T-helper 2 cell treated with Interferon-gamma antibody and Interleukin-4, amounts not matched to agents 100 ng/mL and 5 ng/mL, for 36 hours (primary cell): Measurements from ENCODE around the gene LTBP1. TPM values are rescaled to one million over a fixed set of nuclear protein-coding genes. Genes with fewer than 3 reads are reported as not detected.

Experiments used
- intact Hi-C: fragments of 100-400 bp; cut with micrococcal nuclease; formaldehyde crosslinking; loops from one replicate; pipeline ENCODE4 v1.15.1; 2023
- total RNA-seq: library from RNA; stranded (reverse); gene quantifications from 2 replicates; pipeline ENCODE4 v1.2.3, GENCODE V29; 2022

Gene LTBP1
- total RNA-seq, 1 donor from 2014 or later: 0.30 TPM

DNA sequence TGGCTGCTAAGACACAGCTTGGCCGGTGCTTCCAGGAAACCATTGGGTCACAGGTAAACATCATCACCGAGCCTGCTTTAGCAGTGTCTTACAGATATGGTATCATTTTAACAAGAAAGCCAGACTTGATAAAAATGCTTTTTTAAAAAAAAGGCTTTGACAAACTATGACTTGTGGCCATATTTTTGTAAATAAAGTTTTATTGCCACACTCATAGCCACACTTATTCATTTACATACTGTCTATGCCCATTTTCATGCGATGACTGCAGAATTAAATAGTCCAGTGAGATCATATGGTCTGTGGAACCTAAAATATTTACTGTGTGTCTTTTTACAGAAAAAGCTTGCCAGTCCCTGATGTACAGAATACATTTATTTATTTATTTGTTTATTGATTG, 242.0 kb downstream of the LTBP1 start:
- intact Hi-C loops: no loop called here

DNA sequence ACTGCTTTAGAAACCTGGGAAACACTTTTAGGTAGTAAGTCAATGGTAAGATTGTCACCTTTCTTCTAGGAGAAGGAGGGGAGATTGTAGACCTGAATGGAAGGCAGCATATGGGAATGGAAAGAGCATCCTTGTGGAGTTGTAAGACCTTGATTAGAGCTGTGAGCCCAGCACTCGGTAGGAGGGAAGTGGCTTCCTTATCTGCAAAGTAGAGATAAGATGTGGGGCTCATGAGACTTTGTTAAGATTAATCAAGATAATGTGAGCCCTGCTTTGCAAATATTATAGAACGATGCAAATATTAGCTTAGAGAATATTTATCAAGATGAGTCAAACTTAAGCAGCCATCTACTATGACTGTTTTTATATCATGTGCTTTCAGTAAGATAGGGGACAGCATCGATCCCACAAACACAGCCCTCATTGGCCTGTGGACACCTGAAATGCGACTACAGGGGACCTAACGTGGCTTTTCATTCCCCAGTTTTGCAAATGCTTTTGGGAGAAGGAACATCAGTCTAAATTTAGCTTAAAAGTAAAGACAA, 243.7 kb downstream of the LTBP1 start:
- intact Hi-C loops: no loop called here

DNA sequence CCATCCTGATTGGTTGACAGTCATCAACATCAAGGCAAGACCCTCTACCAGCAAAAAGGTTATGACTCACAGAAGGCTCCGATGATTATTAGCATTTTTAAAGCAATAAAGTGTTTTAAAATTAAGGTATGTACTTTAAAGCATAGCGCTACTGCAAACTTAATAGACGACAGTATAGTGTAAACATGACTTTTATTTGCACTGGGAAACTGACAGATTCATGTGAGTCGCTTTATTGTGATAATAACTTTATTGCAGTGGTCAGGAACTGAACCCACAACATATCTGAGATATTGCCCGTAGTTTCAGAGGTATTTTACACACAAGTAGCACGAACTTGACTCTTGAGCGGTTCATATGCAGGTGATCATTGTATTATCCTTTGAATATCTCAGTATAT, 249.1 kb downstream of the LTBP1 start:
- intact Hi-C loops: no loop called here

DNA sequence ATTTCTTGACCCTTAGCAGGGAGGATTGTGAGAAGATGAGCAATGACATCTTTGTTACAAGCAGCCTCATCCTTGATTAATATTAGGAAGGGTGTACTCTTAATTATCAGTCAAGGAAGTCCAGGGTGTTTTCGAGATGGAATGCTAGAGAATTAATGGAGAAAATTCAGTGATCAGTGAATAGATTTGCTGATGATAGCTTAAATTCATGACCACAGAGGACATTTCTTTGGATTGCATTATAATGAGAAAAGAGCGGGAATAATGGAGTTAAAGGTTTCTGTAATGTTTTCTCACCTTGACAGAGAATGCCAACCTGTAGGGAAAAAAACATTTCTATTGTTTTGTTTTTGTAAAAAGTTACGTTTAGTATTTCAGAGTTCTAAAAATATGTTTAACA, 249.9 kb downstream of the LTBP1 start:
- intact Hi-C loops: no loop called here

DNA sequence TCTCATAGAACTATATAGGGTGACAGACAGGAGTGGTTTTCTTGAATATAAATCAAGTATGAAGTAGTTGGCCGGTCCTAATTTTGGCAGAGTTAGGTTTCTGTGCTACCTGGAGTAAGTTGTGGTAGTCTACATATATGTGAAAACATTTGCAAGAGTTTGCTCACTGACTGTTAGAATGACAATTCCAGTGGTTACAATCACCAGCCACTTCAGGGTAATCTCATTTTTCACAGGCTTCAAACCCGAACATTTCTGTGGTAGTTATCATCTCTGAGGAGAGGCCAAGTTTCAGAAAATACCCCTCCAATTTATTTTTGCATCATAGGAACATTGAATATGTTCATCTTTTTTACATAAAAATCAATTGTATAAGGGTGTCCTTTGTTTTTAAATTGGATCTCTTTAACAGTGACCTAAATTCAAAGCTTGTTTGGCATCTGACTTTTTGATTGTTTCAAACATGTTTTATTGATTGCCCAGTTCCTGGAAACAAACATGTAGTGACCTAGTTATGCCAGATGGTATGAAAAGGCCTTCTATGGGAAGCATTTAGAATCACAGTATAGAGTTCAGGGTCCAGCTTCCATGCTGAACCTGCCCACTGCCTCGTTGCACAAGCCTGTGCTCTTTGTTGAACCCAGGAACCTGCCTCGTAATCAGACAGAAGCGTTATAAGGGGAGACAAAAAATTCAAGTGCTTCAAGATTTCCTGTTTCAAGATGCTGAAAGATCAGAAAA, 250.6 kb downstream of the LTBP1 start:
- intact Hi-C loops: no loop called here

DNA sequence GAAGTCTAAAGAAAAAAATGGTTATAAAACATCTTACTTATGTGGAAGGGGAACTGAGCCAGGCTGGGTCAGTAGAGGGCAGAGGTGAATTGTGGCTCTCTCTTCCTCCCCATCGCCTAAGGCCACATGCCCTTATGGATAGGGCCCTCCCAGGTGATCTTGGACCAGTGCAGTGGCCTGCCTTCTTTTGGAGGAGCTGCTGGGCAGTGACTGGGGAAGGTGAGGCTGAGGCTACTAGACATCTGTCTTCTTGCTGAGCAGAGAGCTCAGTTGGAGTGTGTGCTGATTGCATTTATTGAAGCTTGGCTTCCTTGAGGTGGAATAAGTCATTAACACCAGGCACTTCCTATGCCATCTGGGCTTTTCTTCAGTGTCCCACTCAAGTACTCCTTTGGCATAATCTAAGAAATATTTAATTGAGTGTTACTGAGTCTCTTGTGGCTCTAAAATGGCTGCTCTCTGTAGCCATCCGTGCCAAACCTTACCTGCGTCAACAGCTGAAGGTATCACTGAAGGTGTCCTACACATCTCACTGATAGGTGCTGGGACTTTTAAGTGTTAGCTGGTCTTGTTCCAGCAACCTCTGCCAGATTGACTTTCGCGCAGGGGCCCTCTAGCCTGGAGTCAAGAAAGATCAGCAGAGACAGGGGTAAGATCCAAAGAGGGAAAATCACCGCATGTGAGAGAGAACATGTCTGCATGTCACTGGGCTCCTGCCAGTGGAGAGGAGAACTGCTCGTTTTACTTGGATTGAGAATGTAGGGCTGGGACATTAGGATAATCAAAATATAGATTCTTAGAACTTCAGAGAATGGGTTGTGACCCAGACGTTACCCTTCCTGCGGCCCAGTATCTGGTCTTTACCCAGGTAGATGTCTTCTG, 256.1 kb downstream of the LTBP1 start:
- intact Hi-C loops: no loop called here

DNA sequence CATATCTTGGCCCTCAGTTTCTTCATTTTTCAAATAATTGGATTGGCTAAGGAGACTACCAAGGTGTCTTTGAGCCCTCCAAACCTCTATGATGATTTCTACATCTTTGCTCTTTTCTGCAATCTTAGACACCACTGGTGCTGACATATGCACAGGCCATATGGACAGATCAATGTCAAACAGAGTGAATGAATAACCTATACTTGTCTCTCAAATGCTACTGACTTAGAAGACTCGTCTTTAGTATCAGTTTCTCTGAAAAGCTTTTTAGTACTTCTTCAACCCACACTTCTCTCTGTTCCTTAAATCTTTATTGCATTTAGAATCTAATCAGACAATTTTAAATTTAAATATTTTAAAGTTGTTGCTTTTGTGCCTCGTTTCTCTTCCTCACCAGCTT, 258.2 kb downstream of the LTBP1 start:
- intact Hi-C loops: no loop called here

DNA sequence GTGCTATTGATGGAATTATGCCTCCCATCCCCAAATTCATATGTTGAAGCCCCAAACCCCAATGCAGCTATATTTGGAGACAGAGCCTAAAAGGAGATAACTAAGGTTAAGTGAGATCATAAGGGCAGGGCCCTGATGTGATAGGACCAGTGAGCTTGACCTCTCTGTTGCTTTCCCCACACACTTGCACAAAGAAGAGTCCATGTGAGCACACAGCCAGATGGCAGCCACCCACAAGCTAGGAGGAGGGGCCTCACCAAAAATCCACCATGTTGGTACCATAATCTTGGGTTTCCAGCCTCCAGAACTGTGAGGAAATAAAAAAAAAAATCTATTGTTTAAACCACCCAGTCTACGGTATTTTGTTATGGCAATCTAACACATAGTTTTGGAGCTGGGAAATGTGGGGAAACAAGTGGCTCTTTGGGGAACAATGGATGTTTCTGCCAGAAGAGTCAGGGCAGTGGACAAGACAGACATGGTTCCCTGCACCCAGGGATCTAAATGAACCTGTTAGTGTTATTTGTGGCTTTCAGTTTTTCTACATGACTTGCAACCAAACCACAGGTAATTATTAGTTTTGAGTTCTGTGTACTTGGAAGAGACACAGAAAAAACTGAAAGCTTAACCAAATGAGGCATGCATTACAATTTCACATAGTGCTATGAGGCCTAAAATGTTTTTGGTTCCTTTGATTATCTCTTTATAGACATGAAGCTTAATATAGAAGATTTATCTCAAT, 259.1 kb downstream of the LTBP1 start:
- intact Hi-C loops: no loop called here

DNA sequence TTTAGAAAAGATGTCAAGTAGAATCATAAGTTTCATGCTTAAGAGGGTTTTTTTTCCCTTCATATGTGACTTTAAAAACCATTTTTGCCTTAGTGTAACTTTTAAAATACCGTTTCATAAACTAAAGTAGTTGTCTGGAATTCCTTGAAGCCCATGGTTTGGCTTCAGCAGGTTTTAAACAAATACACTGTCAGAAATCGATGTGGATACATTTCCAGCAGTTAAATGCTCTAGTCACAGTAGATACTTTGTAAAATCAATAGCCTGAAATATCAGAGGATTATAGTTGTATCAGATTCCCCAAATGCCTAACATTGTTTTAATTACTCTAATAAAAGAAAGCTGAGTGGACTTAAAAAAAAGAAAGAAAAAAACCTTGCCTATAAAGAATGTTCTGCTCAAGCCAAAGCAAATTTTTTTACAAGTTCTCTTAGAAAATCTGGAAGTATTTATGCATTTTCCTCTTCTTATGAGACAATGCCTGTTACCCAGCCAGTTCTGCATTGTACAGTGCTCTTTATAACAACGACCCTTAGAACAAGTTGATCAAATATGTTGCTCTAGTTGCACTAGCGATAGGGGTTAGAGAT, 260.5 kb downstream of the LTBP1 start:
- intact Hi-C loops: no loop called here

DNA sequence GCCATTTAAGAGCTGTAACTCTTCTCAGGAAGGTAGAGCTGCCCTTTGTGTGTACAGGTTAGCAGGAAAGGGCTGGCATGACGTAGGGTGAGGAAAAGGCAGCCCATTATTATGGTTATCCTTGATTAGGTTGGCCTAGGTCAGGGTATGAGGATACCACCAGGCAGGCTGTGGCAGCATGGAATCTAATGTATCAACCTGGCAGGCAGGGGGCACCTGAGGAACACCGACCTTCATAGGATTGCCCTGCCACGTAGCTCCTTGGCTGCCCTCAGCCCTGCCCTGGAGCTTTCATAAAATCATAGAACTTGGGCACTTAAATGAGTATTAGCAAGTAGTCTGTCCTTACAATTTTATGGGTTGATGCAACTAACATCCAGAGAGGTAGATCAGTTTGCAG, 261.6 kb downstream of the LTBP1 start:
- intact Hi-C loops: no loop called here

DNA sequence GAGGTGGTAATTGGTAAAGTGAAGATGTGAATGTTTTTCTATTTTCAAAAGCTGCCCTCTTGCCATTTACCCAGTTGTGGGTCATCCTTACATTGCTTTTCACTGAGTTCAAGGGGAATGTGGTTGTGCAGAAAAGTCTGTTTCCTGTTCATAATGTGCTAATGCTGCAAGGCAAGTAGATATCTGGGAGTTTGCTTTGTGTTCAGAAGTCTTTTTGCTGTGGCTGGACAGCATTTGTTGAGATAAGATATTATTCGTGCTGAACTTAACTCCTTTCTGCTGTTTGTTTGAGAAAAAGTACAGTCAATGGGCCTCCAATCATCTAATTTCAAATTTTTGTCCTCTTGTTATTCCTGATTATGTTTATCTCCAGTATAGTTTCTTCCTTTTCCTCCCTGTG, 263.2 kb downstream of the LTBP1 start:
- intact Hi-C loops: no loop called here

DNA sequence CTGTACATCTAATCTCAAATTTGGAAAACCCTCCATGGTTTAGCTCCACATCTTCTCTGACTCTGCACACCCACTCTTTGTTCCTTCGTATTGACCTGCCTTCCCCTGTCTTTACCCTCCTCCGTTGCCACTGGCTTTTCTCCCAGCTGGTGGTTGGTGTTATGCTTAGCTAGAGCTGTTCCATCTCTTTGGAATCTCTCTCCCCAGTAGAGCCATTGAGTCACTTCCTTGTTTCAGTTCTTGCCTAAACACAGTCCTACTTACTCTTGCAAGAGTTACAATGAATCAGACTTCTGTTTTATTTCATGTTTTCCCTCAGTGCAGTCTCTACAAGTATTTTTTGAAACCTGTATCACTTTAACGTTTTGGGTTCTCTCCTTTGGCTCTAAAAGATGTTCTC, 263.9 kb downstream of the LTBP1 start:
- intact Hi-C loops: no loop called here

DNA sequence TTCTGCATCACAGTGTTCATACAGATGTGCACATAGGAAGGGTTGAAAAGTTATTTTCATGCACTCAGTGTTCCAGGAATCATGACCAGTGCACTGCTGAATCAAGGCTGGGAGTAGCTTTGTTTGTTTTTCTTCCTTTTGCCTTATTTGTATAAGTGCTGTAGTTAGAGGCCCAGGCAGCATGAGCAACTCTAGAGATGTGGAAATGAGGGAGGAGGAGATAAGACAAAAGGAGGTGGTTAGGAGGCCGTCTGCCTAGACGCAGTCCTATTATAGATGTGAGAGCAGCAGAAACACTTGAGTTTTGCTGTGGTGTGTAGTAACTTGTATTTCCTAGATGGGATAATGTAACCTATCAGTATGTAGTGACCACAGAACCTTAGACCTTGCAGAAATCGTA, 265.4 kb downstream of the LTBP1 start:
- intact Hi-C loops: no loop called here

DNA sequence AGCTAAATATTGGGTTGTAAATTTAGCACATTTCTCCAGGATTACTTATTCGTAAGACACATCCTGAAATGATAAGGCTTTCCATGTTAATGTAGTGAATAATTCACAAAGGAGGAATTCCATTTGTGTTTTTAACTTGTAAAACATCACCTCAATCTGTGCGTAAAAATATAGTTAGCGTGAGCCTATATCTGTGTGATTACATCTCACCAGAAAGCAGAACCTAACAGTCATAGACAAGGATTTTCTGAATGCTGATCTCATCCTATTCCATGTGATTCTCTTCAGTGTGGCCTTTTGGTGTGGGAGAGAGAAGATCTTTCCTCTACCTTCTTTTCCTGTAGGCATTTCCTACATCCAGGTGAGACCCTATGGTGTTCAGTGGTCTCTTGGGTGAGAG, 266.5 kb downstream of the LTBP1 start:
- intact Hi-C loops: no loop called here

DNA sequence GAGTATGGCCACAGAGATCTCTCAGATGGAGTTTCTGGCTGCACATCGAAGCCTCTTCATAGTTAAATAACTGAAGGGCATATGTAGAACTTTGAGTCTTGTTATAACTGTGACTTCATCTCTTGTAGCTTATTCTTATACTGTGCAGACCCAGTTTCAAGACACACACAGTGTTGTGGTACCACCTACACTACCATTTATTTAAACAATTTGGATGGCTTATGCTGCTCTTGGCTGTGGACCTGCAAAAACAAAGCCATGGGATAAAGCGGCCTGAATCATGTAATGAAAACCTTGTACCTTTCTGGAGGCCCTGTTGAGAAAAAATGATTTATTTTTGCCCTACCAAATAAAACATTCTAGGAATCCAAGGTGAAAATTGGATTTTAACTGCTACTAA, 266.9 kb downstream of the LTBP1 start:
- intact Hi-C loops: no loop called here

DNA sequence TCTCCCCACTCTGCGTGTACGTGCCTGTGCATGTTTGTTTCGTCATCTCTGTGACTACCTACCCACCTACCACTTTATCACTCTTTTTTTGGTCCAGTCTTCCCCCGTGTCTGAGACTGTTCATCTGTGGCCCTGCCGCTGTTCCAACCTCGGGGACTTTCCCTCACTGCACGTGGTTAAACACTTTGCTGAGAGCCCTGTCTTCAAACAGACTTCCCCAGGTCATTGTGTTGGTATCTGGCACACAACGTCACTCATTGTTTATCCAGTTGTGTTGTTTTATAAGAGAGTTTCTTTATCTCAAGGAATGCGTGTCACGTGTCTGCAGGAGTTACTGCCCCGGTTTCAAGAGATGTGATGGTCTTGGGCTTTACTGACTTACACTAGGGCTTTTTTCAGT, 267.7 kb downstream of the LTBP1 start:
- intact Hi-C loops: no loop called here

DNA sequence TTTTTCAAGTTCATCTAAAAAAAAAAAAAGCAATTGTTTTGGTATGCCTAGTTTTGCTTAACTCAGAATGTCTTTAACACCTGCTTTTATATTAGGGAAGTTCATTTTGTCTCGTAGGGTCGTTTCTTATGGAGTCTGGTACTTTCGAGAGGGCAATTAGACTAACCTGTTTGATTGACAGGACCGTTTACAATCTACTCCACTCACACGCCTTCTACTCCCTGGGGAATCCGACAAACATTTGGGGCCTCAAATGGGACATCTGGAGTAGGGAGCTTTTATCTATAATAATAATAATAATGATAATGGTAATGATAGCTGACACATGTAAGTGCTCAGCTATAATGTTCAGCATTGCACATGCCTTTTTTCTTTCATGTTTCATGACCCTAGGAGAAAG, 268.1 kb downstream of the LTBP1 start:
- intact Hi-C loops: no loop called here

DNA sequence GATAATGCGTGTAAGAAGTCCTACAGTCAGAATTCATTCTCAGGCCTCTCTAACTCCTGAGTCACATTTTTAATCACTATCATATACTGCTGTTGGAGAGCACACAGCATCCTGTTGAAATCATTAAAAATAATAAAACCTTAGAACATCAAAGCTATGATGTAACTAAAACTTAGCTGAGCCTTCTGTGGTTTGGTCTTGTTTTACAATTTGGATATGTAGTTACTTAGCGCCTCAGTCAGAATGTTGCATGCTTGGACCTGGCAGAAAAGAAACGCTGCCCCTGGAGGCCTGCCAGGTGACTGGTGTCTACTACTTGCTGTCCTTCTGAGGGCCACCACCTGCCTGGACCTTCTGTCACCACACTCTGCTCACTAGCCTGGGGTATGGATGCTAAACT, 268.5 kb downstream of the LTBP1 start:
- intact Hi-C loops: no loop called here

DNA sequence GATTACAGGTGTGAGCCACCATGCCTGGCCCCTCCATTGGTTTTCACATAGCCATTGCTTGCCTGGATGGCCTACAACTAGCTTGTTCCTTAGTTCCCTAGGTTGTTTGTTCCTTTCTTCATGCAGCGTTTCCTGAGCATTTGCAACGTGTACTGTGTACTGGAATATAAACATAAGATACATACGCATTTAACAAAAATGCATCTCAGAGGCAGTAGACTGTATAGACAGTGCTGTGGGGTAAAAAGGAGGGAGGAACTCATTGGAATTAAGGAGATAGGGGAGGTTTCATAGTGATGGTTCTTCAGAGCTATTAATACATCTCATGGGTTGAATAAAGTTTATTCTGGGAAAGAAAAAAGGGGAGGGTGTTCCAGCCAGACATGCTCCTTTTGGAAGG, 269.2 kb downstream of the LTBP1 start:
- intact Hi-C loops: no loop called here

DNA sequence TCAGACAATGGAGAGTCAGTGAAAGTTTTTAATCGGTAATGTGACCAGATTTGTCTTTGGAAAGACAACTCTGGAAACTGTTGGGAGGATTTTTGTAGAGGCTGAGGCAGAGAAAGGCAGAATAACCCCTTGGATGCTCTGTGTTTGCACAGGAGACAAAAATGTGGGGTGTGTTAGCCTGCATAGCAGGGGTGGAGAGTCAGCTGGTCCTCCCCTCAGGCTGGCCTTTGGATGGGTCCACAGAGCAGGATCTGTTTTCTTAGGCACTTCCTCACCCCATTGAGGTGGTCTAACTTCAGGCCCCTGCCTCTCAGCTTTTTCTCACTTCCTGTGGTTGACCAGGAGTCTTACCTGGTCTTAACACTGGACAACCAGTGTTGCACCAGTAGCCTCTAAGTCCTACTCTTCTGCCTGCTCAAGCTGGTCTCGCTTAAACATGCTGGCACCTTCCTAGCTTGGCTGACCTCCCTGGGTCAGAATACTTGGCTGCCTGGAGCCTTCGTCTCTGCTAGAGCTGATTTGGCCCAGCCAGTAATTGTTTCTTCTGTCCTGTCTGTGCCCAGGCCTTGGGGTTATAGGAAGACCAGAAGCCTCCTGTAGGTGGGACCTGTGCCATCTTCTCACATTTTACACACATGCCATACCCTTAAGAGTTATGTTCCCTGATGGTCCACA, 269.9 kb downstream of the LTBP1 start:
- intact Hi-C loops: no loop called here

DNA sequence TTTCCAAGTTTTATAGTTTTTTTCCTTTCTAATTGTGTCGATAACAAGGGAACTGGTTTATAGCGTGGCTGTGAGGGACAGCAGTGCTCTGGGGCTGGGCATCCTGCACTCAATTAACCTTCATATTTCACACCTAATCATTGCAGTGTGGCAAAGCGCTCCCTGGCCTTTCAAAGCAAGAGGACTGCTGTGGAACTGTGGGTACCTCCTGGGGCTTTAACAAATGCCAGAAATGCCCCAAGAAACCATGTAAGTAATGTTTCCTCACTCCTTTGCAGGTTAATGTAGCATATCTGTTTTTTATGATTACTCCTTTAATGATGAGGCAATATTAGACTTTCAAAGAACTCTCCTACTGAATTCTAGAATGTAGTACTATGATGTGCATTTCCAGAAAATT, 270.7 kb downstream of the LTBP1 start:
- intact Hi-C loops: no loop called here
